Medulla oblongata (tissue), 1 donor: ENCODE results near the gene GGA1.

Experiments used
- DNase-seq: peaks from one replicate; pipeline ENCODE4 v3.0.0-alpha.2; 2015; ENCODE audit errors: extremely low spot score

GGA1 gene

GRCh38 chr22:37630839-37631435 lies 22.3 kb downstream of the GGA1 start:
- no peak for DNase-seq

GRCh38 chr22:37631448-37632173 lies 23.0 kb downstream of the GGA1 start:
- no peak for DNase-seq

- DNase-seq, result no peak
Observed at GRCh38 chr22:37632174-37633088, 23.8 kb downstream of the GGA1 start.

- no peak for DNase-seq
Observed at GRCh38 chr22:37633089-37633624, 24.5 kb downstream of the GGA1 start.

- peak; percentile 86 for DNase-seq
Observed at GRCh38 chr22:37633625-37634416, 25.2 kb downstream of the GGA1 start.

GRCh38 chr22:37634417-37634924 lies 25.8 kb downstream of the GGA1 start:
- DNase-seq, result peak; percentile 18

GRCh38 chr22:37635157-37635556 lies 26.5 kb downstream of the GGA1 start:
- DNase-seq, result no peak

GRCh38 chr22:37636186-37636948 lies 27.7 kb downstream of the GGA1 start:
- no peak for DNase-seq

GRCh38 chr22:37636949-37637273 lies 28.3 kb downstream of the GGA1 start:
- no peak for DNase-seq

- DNase-seq, result no peak
Observed at GRCh38 chr22:37638391-37639069, 29.9 kb downstream of the GGA1 start.

GRCh38 chr22:37639070-37639760 lies 30.6 kb downstream of the GGA1 start, which contains the start of gene SH3BP1:
SH3BP1 (plus strand) TSS chr22:37639669; CDS start chr22:37639788, 119 bp downstream.
- DNase-seq, result no peak

GRCh38 chr22:37639771-37640590 lies 31.3 kb downstream of the GGA1 start:
- DNase-seq, result peak; percentile 27

GRCh38 chr22:37640591-37641560 lies 32.2 kb downstream of the GGA1 start:
- DNase-seq, result no peak

GRCh38 chr22:37641561-37641949 lies 32.9 kb downstream of the GGA1 start:
- no peak for DNase-seq

GRCh38 chr22:37643225-37643847 lies 34.7 kb downstream of the GGA1 start:
- DNase-seq, result peak; percentile 88

GRCh38 chr22:37647317-37647716 lies 38.7 kb downstream of the GGA1 start:
- DNase-seq, result no peak

GRCh38 chr22:37647928-37648327 lies 39.3 kb downstream of the GGA1 start:
- DNase-seq, result no peak
